ENCODE measurements around the gene ATP5MC2. TPM values are rescaled to one million over a fixed set of nuclear protein-coding genes. Genes with fewer than 3 reads are reported as not detected.
"Not testable (repeated sequence)": the region's sequence is repeated elsewhere in the genome, so short reads cannot be mapped to it uniquely, and the experiment has no call there.

ATP5MC2 gene
- total RNA-seq (100 to 1,000 TPM; 409 to 571 (median 531) TPM), polyA plus RNA-seq (100 to 1,000 TPM; 535 to 828 (median 574) TPM)

DNA sequence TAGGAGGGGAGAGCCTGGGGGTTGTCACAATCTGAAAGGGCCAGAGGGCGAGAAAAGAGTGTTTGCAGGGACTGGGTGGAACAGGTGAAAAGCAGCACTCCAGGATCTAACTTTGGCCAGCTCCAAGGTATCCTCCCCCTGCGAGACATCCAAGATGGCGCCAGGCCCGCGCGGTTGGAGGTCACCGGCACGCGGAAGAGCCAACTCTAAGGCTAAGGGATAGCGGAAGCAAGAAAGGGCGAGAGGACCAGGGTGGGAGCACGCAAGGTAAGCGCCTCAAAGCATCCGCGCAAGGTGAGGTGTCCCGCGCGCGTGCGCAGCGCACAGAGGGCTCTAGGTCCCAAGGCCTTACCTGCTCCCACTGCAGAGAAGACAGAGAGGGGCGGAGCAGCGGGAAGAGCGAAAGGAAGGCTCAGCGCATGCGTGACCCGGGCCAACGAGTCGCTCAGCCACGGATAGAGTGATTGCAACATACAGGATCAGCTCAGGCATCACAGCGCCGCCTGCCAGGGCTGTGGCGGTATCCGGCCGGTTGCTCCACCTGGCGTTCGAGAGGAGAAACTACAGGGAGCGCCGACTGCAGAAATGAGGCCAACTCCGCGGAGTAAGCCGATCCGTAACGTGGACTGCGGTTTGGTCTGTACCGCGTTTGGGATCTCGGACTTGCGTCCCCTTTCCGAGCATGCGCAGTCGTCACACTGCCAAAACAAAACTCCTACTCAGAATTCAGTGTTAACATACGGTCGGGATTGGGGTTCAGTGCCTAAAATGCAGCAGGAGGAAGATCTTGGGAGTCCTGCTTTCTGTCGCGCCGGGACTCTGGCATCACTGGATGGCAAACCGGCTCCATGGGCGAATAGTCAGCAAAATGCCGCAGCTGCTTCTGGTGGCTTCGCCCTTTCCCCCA lies at the start of gene ATP5MC2:
TSS of gene ATP5MC2 (minus strand) at position 383 of the 907 bp plus-strand sequence. CDS start 3,469 bp downstream, outside the sequence.
- Histone ChIP-seq H3K27ac (peak within 1 kb of the TSS; percentile 91 to 97 (median 94)), H3K9me3 (no peaks in the 10 kb centered on the region), H3K4me3 (peak within 1 kb of the TSS; percentile 68 to 82 (median 76)), H3K36me3 (peaks cover 5 to 30% (median 15%) of the 10 kb centered on the region in 4 donors), H3K27me3 (no peaks in the 10 kb centered on the region), H3K4me1 (peaks cover 0 to 43% (median 35%) of the 10 kb centered on the region in 4 donors)
- TF ChIP-seq, protein P1, sequence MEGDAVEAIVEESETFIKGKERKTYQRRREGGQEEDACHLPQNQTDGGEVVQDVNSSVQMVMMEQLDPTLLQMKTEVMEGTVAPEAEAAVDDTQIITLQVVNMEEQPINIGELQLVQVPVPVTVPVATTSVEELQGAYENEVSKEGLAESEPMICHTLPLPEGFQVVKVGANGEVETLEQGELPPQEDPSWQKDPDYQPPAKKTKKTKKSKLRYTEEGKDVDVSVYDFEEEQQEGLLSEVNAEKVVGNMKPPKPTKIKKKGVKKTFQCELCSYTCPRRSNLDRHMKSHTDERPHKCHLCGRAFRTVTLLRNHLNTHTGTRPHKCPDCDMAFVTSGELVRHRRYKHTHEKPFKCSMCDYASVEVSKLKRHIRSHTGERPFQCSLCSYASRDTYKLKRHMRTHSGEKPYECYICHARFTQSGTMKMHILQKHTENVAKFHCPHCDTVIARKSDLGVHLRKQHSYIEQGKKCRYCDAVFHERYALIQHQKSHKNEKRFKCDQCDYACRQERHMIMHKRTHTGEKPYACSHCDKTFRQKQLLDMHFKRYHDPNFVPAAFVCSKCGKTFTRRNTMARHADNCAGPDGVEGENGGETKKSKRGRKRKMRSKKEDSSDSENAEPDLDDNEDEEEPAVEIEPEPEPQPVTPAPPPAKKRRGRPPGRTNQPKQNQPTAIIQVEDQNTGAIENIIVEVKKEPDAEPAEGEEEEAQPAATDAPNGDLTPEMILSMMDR (IDR thresholded peaks at IDR 0.05) = peak; percentile 95 to 100 (median 100)
- TF ChIP-seq EP300 (IDR thresholded peaks at IDR 0.05) = peak in 1 of 4 donors; percentile 1
- TF ChIP-seq POLR2A (IDR thresholded peaks at IDR 0.05) = peak; percentile 37 to 57
- TF ChIP-seq POLR2AphosphoS5 (IDR thresholded peaks at IDR 0.05) = peak; percentile 66 to 82 (median 80)
- WGBS, 2 donors = 0 to 1% methylated on average over 61 of the region's 61 CpGs
- intact Hi-C loops (cut with DNase I) = loop anchor here (1.0 kb wide), 2 partner anchors 50 to 133 kb away; partner anchors contain the start of gene ATF7
- peak; percentile 99 for DNase-seq

DNA sequence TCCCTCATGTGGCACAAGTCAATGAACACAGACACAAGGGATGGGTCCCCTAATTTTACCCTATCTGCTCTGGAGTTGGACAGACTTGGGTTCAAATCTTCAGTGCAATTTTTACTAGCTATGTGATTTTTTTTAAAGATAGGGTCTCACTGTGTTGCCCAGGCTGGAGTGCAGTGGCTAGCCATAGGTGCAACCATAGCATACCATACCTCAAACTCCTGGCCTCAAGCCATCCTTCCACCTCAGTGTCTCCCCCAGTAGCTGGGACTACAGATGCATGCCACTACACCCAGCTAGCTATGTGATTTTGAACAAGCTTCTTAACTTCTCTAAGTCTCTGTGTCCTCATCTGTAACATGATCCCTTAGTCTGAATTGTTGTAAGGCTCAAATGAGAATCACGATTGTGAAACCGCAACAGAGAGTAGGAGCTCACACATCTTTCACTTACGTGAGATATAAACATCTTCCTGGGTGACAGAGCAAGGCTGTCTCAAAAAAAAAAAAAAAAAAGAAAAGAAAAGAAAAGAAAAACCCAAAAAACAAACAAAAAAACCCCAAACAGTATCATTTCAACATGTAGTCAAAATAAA lies 46.7 kb upstream of the ATP5MC2 start:
- peaks cover 0 to 17% (median 14%) of the 10 kb centered on the region in 4 donors for H3K4me1 ChIP-seq
- H3K27me3 ChIP-seq = no peaks in the 10 kb centered on the region
- DNase-seq = peak; percentile 6
- intact Hi-C loops (cut with DNase I) = no loop called here
- peaks cover 44 to 78% (median 47%) of the 10 kb centered on the region in 4 donors for H3K36me3 ChIP-seq
- H3K4me3 ChIP-seq = no peak overlapping the region
- H3K27ac ChIP-seq = no peak overlapping the region
- H3K9me3 ChIP-seq = no peaks in the 10 kb centered on the region
- TF ChIP-seq EP300 (IDR thresholded peaks at IDR 0.05) (no peak), POLR2A (IDR thresholded peaks at IDR 0.05) (no peak), POLR2AphosphoS5 (IDR thresholded peaks at IDR 0.05) (no peak)
- TF ChIP-seq, protein P1 (IDR thresholded peaks at IDR 0.05) = no peak
- WGBS, 2 donors = 89% methylated on average over 3 of the region's 3 CpGs

DNA sequence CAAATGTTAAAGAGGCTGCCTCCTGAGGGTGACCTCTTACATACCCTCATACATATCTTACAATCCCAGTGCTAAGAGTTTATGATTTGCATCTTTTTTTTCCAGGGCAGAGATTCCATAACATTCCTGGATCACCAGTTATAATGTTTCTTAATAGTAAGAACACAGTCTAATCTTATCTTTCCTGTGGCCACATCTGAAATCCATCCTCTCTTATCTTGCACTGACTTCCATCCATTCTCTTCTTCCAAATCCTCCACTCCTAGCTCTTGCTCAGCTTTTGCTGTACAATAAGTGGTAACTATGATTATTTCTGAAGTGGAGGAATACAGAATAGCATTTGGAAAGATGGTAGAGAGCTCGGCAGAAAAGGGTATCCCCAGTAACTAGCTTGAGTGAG lies 45.1 kb upstream of the ATP5MC2 start:
- 88 to 93% methylated on average over 1 of the region's 1 CpG for WGBS, 2 donors
- Histone ChIP-seq H3K36me3 (peaks cover 47 to 94% (median 60%) of the 10 kb centered on the region in 4 donors), H3K4me3 (no peak overlapping the region), H3K27ac (no peak overlapping the region), H3K9me3 (no peaks in the 10 kb centered on the region), H3K4me1 (peaks cover 0 to 9% (median 6%) of the 10 kb centered on the region in 4 donors), H3K27me3 (no peaks in the 10 kb centered on the region)
- DNase-seq = no peak
- intact Hi-C loops (cut with DNase I) = no loop called here
- TF ChIP-seq POLR2A (IDR thresholded peaks at IDR 0.05) (no peak), POLR2AphosphoS5 (IDR thresholded peaks at IDR 0.05) (no peak), EP300 (IDR thresholded peaks at IDR 0.05) (no peak)
- TF ChIP-seq, protein P1 (IDR thresholded peaks at IDR 0.05) = no peak

DNA sequence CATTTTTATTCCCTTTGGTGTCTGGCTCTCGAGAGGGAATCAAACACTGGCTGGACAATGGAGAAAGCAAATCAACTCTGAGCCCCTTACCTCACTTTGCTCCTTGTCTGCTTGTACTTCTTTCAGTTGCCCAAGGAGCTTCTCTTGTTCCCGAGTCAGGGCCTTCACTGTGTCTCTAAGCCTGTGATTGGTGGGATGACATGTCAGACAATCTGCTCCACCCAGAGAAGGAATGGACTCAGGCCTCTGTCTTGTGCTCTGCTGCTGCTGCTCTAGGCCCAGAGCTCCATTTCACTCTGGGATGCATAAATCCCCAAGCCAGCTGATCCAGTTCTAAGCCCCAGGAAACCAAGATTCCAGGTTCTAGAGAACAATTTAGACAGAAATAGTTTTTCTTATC lies 43.8 kb upstream of the ATP5MC2 start:
- no peaks in the 10 kb centered on the region for H3K4me1 ChIP-seq
- no peak overlapping the region for H3K4me3 ChIP-seq
- H3K27me3 ChIP-seq = no peaks in the 10 kb centered on the region
- H3K9me3 ChIP-seq = no peaks in the 10 kb centered on the region
- no peak for TF ChIP-seq POLR2AphosphoS5 (IDR thresholded peaks at IDR 0.05)
- no peak for TF ChIP-seq EP300 (IDR thresholded peaks at IDR 0.05)
- TF ChIP-seq POLR2A (IDR thresholded peaks at IDR 0.05) = no peak
- TF ChIP-seq, protein P1 (IDR thresholded peaks at IDR 0.05) = no peak
- intact Hi-C loops (cut with DNase I) = no loop called here
- 79 to 83% methylated on average over 2 of the region's 2 CpGs for WGBS, 2 donors
- peaks cover 47 to 100% (median 72%) of the 10 kb centered on the region in 4 donors for H3K36me3 ChIP-seq
- peak; percentile 14 for DNase-seq
- H3K27ac ChIP-seq = no peak overlapping the region

DNA sequence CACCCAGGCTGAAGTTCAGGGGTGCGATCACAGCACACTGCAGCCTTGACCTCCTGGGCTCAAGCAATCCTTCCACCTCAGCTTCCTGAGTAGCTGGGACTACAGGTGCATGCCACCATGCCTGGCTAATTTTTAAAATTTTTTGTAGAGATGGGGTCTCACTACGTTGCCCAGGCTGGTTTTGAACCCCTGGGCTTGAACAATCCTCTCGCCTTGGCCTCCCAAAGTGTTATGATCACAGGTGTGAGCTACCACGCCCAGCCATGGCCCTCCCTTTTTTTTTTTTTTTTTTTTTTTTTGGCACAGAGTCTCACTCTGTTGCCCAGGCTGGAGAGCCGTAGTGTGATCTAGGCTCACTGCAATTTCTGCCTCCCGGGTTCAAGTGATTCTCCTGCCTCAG lies 42.7 kb upstream of the ATP5MC2 start:
- H3K27me3 ChIP-seq; H3K27ac ChIP-seq; H3K4me3 ChIP-seq; H3K4me1 ChIP-seq; intact Hi-C loops (cut with DNase I); H3K9me3 ChIP-seq: not testable (repeated sequence)
- peaks cover 51 to 100% (median 76%) of the 10 kb centered on the region in 4 donors for H3K36me3 ChIP-seq
- peak; percentile 13 for DNase-seq
- WGBS, 2 donors = 86 to 93% methylated on average over 6 of the region's 6 CpGs

All from sigmoid colon (tissue), 7 donors.